ENCODE measurements around the gene BTBD9.
"Not testable (repeated sequence)": the region's sequence is repeated elsewhere in the genome, so short reads cannot be mapped to it uniquely, and the experiment has no call there.

- TF ChIP-seq CTCF, POLR2A (IDR thresholded peaks at IDR 0.05): not testable (repeated sequence)
Measured at GRCh38 chr6:38618301-38618700, 21.4 kb downstream of the BTBD9 start.
